Measurements from ENCODE around the gene LAMA3.

DNA sequence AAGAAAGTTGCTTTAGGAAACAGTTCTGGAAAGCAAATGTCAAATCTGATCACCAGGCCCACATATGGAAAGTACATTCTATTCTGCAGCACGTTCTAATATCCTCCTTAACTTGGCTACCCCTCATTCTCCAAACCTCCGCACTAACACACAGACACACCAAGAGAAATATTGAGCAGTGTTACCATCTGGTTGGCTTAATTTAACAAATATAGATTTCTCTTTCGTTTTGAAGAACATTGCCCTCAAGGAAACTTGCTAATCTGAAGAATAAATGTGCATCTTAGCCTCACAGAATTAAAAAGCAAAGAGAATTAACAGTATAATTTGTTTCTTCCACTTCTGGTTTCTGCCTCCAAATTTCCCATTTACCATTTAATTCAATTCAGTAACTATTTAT is 252.5 kb downstream of the LAMA3 start:
- TF ChIP-seq, protein P1, sequence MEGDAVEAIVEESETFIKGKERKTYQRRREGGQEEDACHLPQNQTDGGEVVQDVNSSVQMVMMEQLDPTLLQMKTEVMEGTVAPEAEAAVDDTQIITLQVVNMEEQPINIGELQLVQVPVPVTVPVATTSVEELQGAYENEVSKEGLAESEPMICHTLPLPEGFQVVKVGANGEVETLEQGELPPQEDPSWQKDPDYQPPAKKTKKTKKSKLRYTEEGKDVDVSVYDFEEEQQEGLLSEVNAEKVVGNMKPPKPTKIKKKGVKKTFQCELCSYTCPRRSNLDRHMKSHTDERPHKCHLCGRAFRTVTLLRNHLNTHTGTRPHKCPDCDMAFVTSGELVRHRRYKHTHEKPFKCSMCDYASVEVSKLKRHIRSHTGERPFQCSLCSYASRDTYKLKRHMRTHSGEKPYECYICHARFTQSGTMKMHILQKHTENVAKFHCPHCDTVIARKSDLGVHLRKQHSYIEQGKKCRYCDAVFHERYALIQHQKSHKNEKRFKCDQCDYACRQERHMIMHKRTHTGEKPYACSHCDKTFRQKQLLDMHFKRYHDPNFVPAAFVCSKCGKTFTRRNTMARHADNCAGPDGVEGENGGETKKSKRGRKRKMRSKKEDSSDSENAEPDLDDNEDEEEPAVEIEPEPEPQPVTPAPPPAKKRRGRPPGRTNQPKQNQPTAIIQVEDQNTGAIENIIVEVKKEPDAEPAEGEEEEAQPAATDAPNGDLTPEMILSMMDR (IDR thresholded peaks at IDR 0.05) = no peak
- TF ChIP-seq POLR2A (IDR thresholded peaks at IDR 0.05) (no peak), EP300 (IDR thresholded peaks at IDR 0.05) (no peak)
